ENCODE results near the gene PLPP3.

GRCh38 chr1:56511364-56511763 lies 68.0 kb downstream of the PLPP3 start:
- TF ChIP-seq EZH2 (IDR thresholded peaks at IDR 0.05; ENCODE audit: low read depth, unreplicated experiment) (no peak), CTCF (conservative IDR thresholded peaks at IDR 0.05; ENCODE audit: low read depth in 2 of 2) (no peak), ZNF331 (CRISPR knock-in tag; IDR thresholded peaks at IDR 0.05; ENCODE audit: low read depth) (no peak), EZH2phosphoT487 (IDR thresholded peaks at IDR 0.05; ENCODE audit: unreplicated experiment) (no peak), POLR2AphosphoS5 (IDR thresholded peaks at IDR 0.05; ENCODE audit: low read depth) (no peak), REST (IDR thresholded peaks at IDR 0.05; ENCODE audit: unreplicated experiment) (no peak), ETS1 (IDR thresholded peaks at IDR 0.05) (no peak)
